ENCODE results near the gene RAB29.
"Not testable (repeated sequence)": the region's sequence is repeated elsewhere in the genome, so short reads cannot be mapped to it uniquely, and the experiment has no call there.

Gene RAB29, protein sequence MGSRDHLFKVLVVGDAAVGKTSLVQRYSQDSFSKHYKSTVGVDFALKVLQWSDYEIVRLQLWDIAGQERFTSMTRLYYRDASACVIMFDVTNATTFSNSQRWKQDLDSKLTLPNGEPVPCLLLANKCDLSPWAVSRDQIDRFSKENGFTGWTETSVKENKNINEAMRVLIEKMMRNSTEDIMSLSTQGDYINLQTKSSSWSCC

DNA sequence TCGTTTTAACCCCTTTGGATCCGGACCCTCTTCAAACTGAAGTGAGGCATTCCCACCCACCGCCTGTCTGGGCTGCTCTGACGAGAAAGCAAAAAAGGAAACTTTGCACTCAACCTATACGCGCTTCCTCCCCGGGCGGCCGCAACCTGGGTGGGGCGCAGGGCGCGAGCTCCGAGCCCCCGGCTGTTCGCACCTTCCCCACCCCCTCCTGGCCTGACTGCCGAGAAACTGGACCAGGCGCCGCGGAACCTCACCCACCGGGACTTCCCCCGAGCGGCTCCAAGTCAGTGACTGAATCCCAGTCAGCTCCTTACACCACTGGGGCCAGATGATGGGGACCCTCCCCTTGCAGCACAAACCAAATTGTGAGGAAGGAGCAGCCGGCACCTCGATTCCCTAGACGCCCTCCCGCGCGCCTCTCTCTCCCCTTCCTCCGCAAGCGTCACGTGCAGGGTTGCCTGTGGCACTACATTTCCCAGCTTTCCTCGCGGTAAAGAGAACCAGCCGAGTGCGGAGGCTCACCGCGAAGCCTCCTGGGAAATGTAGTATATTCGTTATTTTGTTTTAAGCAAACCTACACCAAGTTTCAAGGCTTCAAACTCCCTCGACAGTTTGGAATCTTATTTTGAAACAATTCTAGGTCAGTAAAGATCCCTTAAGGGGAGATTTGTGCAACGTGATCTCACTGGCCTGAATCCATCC, at the start of gene RAB29:
RAB29 (minus strand) TSS at position 468 of the 702 bp plus-strand sequence. CDS start 526 bp downstream, outside the sequence.
- in situ Hi-C loops (cut with HindIII; ENCODE audit: low sequenced_read_pairs) = no loop called here

DNA sequence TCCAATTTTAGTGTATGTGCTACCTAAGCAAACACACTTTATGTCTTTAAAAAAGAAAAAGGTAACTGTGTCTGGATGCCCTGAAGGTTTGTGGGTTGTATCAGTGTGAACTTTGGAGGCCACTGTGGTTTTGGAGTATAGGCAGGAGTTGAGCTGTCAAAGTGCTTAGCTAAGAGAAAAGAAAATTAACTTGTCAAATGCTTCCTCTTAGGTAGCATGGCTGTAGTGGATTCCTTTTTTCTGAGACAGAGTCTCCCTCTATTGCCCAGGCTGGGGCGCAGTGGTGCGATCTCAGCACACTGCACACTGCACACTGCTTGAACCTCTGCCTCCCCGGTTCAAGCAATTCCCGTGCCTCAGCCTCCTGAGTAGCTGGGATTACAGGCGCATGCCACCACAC, 48.9 kb upstream of the RAB29 start:
- in situ Hi-C loops (cut with HindIII; ENCODE audit: low sequenced_read_pairs) = no loop called here

DNA sequence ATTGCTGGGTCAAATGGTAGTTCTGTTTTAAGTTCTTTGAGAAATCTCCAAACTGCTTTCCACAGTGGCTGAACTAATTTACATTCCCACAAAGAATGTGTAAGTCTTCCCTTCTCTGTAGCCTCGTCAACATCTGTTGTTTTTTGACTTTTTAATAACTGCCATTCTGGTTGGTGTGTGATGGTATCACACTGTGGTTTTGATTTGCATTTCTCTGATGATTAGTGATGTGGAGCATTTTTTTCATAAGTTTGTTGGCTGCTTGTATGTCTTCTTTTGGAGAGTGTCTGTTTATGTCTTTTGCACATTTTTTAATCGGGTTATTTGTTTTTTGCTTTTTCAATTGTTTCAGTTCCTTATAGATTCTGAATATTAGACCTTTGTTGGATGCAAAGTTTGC, 48.0 kb upstream of the RAB29 start:
- in situ Hi-C loops (cut with HindIII; ENCODE audit: low sequenced_read_pairs) = not testable (repeated sequence)

DNA sequence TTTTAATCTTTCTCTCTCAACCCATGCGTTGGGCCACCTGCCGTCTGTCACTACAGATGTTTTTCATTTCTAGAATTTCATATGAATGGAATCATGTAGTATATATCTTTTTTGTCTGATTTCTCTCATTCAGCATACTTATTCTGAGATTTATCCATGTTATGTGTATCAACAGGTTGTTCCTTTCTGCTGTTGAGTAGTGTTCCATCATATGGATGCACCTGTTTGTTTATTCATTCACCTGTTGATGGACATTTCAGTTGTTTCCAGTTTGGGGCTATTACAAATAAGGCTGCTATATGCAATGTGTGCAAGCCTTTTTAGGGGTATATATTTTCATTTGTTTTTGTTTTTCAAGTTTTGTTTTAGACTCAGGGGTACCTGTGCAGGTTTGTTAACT, 47.1 kb upstream of the RAB29 start:
- in situ Hi-C loops (cut with HindIII; ENCODE audit: low sequenced_read_pairs) = no loop called here

DNA sequence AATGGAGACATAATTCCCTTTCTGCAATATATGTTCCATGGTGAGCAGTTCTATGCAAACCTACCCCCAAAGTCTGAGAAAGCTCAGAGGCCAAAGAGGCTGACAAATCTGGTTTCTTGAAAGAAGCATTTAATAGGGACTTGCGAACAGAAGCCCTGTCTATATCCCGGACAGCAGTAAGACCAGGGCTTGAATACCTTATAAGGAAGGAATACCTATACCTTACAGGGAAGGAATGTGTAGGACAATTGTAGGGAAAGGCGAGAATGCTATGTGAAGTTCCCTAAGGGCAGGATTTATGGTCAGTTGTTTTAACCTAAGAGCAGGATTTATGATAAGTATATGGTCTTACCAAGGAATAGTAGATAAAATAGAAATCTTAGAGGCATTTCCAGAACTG, 42.7 kb upstream of the RAB29 start:
- in situ Hi-C loops (cut with HindIII; ENCODE audit: low sequenced_read_pairs) = no loop called here

DNA sequence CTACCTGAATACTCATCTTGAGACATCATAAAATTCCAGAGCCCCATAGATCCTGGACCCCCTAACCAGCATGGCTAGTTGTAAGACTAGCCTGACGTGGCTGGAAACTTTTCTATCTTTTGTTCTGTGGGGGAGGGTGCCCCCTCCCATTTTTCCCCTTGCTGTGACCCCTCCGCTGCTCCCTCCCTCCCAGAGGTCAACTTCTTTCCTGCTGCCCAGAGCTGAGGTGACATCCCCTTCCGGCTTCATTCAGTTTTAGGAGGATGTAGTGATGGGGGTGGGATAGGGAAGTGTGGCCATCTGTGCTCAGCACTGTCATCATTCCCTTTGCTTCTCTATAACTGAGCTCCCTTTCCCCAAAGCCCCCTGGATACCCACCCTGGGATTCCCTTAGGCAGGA, 42.1 kb upstream of the RAB29 start:
- in situ Hi-C loops (cut with HindIII; ENCODE audit: low sequenced_read_pairs) = no loop called here

DNA sequence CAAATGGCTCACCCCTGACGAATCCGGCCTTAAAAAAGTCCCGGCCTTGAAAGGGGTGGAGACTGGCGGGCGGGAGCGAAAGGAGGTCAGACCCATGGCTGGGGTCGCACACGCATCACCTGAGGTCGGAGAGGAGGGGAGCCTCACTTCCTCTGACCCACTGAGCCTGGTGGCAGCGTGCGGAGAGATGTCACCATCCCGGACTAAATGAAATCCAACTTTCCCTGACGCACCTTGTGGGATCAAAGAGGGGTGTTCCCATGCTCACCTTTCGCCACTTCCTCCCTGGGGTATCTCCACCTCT, 38.4 kb upstream of the RAB29 start:
- in situ Hi-C loops (cut with HindIII; ENCODE audit: low sequenced_read_pairs) = no loop called here

DNA sequence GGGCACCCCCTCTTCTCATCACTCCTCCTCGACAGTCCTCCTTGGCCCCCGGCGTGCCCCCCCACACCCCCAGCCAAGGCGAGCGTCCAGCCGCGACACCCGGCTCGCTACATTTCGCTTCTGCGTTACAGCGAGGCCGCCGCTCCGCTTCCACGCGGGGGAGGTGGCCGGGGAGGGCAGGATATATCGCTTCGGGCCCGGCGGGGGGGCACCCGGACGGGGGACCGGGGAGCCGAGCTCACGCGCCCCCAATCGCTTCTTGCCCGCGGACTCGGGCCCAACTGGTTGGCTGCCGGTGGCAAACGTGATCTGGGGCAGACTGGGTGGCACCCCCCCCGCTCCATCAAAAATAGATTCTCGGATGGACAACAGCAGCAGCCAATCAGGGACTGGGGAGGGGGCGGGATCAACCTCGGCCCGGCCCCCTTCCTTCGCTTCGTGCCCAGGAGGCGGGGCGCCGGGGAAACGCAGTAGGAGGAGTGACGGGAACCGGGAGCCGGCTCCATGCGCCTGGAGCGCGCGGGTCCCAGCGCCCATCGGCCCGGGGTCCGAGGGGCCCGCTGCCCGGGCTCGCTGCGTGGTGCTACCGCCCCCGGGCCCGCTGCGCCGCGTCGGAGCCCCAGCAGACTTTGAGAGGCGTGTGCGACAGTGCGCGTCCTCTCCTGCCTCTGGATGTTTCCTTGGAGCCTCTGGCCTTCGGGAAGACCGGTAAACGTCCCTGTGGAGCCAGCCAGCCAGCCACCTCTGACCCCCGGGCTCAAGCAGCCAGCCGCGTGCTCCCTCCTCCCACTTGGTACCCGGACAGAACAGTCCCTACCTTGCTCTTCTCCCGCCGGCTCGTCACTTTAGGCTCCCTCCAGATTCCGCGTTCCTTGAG, 37.8 kb upstream of the RAB29 start, which contains the start of gene SLC41A1:
SLC41A1 (minus strand) TSS at position 321 of the 877 bp plus-strand sequence. CDS start 2,757 bp downstream, outside the sequence.
- in situ Hi-C loops (cut with HindIII; ENCODE audit: low sequenced_read_pairs) = no loop called here

DNA sequence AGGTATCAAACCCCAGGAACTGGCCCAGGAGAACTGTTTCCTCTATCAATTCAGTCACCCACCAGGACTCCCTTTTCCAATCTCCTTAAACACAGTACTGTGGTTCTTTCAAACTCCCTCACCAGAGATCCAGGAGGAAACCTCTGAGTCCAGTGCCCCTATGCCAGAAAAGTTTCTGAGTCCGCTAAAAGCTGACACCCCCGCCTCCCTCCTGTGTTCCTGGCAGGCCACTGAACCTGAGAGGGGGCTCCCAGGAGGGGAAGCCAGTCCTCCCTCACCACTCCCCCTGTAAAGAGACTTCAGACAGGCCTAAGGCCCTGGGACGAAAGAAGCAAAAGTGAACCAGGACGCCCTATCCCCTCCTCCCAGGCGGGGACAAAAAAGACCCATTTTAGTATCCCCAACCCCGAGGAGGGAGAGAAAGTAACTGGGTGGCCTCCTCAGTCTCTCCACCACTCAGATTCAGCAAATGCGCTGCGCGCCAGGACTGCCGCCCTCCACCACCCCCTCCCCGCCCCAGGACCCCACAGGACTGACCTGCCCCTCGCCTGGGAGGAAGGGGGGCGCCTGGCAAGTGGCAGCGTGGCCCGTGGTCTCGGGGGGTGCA, 37.1 kb upstream of the RAB29 start:
- in situ Hi-C loops (cut with HindIII; ENCODE audit: low sequenced_read_pairs) = no loop called here

DNA sequence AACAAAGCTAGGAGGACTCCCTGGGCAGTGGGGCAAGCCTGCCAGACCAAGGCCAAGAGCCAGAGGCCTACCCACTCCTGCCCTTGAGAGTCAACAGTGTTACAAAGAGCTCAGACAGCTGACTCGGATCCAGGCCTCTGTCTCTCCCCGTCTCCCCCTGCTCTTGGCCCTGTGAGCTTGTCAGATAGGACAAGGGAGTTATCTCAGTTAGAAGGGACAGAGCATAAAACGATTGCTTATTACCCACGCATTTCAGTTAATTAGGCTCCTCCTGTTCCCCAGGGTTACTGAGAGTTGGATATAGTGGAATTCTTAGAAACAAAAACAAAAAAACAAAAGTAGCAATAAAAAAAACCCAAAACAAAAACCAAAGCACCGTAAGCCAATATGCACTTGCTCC, 36.4 kb upstream of the RAB29 start:
- in situ Hi-C loops (cut with HindIII; ENCODE audit: low sequenced_read_pairs) = no loop called here

DNA sequence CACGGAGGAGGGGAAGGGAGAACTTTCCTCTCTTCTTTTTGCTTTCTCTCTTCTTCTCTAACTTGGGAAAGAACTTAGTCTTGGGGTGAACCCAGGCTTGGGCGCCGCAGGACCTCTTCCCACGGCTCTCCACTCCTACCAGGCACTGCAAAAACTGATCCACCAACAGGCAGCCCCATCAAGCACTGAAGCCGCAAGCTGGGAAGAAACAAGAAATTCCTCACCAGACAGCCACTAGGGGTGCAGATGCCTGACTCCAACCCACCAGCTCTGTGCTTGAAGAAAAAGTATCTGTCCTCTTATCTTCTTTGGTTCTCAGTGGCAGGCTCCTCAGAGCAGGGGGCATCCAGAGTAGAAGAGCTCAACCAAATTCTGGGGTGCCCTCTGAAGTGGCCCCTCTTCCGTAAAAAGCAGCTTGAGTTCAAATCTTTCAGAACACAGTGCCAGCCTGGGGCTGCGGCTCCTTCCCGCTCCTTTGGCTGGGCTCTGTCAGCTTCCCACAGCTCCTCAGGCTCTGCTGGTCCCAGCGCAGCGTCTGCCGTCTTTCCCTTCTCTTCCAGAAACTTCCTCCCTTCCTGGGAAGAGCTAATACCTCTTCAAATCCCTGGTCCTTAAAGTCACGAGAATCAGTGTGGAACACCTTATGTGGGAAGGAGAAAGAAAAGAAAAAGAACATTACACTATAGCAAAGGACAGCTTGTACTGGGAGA, 35.3 kb upstream of the RAB29 start:
- in situ Hi-C loops (cut with HindIII; ENCODE audit: low sequenced_read_pairs) = no loop called here

DNA sequence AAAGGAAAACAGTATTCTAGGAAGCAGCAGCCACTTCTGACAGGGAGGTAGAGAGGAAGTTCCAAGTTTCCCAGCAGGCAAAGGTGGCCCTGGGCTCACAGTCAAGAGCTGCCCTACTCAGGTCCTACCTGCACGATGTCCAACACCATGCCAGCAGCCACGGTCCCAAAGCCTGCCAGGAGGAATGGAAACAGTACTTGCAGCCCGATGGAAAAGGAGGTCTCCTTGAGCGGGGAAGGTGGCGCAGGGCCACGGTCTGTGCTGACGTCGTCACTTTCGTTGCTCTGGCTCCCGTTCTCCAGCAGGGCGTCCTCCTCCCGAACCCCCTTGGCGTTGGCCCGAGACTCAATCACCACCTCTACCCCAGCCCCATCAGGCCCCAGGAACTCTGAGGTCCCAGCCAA, 34.7 kb upstream of the RAB29 start:
- in situ Hi-C loops (cut with HindIII; ENCODE audit: low sequenced_read_pairs) = no loop called here

DNA sequence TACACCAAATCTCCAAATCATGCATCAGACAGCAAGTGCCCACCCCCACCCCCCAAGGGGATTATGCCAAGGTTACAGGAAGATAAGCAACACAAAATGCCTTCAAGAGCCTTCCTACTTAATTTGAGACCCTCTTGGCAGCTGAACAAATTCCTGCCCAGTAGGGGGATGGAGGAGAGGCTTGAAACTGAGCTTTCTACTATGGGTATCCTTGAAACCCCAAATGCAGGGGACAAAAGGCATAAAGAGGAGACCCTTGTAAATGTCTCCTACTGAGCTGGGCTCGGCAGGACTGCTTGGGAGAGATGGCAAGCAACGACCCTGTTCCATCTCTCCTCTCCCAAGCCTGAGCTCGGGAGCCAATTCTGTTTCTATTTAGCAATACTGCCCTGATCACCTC, 34.2 kb upstream of the RAB29 start:
- in situ Hi-C loops (cut with HindIII; ENCODE audit: low sequenced_read_pairs) = no loop called here

DNA sequence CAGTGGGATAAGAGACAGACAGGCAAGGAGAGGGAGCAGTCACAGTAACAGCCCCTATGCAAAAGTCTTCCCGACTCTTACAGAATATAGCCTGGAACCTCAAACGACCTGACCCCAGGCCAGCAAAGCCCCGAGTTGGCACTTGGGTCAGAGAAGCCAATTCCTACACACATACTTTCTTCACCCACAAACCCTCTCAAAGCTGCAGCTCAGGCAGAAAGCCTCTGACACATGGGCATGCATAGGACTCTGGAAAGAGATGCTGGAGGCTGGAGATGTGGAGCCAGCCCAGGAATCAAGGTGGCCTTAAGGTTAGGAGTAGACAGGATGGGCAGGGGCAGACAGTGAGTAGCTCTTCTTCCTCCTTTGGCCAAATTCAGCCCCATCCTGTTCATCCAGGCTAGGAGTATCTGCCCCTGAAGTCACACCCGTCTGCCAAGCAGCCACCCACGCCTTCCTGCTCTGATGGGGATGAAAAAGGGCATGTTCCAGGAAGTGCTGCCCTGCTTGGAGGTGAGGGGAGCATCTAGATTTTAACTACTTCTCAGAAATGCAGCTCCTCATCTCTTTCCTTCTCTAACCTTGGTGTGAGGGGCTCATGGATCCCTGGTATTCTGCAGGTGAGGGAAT, 29.9 kb upstream of the RAB29 start:
- in situ Hi-C loops (cut with HindIII; ENCODE audit: low sequenced_read_pairs) = no loop called here

DNA sequence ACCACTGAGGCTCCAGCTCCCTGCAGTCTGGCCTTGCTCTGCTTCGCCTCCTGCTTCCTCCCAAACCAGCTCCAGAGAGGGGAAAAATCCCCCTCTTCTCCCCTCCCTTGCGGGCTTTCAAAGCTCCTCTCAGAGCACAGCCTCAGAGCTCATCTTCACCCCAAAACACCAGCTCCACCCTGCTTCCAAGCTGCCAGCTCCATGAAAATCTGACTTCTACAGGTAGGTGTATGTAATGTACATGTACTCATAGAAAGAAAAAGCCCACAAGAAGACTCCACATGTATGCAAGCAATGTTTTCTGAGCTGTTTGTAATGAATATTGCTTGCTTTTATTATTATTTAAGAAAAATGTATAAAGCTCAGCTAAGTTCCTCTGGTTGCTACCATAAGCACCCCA, 29.3 kb upstream of the RAB29 start:
- in situ Hi-C loops (cut with HindIII; ENCODE audit: low sequenced_read_pairs) = no loop called here

DNA sequence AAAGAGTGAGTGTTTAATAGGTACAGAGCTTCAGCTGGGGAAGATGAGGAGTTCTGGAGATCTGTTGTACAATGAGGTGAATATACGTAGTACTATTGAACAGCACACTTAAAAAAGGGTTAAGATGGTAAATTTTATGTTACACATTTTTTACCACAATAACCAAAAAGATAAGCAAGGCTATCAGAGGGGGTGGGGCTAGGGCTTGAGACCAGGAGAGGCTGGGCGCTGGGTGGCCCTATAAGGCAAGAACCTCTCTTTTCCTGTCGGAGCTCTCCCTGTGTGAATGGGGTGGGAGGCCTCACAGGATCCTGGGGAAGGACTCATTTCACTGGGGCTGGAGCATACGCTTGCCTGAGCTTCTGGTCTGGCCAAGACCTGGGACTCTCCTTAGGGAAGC, 28.7 kb upstream of the RAB29 start:
- in situ Hi-C loops (cut with HindIII; ENCODE audit: low sequenced_read_pairs) = no loop called here

DNA sequence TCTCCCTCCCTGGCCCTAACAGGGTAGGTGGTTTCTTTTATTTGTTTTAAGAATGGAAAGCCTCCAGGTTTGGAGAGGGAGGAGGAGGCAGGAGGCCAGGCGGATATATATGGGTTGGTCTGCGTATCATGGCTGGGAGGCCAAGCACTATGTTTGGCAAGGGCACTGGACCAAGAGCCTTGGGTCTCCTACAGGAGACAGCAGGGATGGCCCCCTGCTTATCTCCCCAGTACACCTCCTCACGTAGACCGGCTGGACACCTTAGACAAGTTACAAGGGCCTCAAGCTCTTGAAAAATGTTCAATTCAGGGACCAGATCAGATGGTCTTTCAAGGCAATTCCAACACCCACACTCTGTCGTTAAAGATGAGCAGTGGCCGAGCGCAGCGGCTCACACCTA, 26.8 kb upstream of the RAB29 start:
- in situ Hi-C loops (cut with HindIII; ENCODE audit: low sequenced_read_pairs) = no loop called here

DNA sequence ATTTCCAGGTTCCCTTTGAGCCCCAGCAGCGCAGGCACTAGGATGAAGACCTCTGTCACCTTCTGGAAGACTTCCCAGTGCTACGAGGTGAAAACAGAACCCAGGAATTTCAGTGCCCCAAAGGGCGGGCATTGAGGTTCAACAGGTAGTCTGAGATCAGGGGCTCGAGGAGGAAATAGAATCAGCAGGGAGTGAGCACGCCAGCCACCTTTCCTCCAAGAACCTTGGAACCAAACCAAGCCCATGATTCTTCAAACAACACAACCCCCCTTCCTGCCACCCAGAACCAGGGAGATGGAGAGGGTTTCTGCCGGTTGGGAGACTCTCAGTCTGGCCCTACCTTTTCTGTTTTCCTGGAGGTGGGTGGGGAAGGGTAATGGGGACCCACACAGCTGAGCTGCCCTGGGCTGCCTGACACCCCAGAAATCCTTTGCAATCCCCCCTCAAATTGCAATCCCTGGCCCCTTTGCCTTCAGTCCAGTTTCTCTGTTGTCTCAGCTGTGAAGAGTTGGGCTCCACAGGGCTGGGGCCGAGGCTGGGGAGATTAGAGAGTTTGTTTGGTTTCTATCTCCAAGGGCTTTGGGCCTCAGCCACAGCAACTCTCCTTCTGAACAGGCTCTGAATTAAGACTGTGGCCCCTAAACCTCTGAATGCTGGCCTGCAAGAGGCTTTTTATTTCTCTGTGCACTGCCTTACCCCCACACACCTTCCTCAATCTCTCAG, 25.9 kb upstream of the RAB29 start:
- in situ Hi-C loops (cut with HindIII; ENCODE audit: low sequenced_read_pairs) = no loop called here

DNA sequence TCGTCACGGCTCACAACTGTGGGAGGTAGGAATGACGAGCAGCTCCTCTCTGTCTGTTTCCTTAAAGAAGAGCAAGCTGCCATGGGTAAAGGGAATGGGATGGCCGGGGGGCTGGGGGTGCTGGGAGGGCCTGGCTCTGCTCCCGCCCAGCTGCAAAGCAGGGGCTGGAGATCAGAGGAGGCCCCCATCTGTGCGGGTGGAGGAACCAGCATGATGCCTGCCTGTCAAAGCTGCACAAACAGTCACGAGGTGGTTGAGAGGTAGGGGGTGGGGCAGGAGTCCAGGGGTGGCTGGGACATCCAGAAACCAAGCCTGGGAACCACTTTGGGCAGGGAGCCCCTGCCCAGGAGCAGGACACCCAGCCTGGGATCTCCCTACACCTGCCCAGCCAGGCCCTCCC, 25.1 kb upstream of the RAB29 start:
- in situ Hi-C loops (cut with HindIII; ENCODE audit: low sequenced_read_pairs) = no loop called here

DNA sequence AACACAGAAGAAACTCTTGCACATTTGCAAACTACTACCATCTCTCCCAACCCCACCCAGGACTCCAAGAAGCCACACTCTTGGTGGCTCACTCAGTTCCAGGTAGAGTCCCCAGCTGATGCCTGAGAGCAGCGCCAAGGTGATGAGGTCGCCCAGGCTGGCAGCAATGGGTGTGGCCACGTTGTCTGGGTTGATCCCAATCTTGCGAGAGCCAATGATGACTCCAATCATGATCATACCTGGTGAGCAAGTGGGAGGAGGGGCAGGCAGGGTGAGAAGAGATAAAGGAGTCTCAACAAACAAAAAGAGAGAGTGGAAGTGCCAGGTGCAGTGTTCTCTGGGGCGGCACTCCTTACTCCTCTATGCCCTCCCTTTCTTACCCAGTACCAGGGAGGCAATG, 23.3 kb upstream of the RAB29 start:
- in situ Hi-C loops (cut with HindIII; ENCODE audit: low sequenced_read_pairs) = no loop called here

Measured in DLD1 (cell line).